ENCODE data around the gene BCDIN3D.

BCDIN3D gene

DNA sequence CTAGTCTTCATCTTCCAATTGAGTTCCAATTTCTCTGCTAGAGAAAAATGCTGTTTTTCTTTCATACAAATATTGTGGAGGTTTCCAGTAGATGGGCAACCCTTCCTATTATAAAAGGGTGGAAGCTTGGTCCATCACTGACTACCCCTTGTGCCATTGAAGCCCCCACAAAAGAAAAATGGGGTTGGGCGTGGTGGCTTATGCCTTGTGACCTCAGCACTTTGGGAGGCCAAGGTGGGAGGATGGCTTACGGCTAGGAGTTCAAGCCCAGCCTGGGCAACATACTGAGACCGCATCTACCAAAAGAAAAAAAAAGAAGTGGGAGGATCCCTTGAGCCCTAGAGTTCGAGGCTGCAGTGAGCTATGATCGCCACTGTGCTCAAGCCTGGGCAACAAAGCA is 37.5 kb downstream of the BCDIN3D start:
- TF ChIP-seq, protein P1, sequence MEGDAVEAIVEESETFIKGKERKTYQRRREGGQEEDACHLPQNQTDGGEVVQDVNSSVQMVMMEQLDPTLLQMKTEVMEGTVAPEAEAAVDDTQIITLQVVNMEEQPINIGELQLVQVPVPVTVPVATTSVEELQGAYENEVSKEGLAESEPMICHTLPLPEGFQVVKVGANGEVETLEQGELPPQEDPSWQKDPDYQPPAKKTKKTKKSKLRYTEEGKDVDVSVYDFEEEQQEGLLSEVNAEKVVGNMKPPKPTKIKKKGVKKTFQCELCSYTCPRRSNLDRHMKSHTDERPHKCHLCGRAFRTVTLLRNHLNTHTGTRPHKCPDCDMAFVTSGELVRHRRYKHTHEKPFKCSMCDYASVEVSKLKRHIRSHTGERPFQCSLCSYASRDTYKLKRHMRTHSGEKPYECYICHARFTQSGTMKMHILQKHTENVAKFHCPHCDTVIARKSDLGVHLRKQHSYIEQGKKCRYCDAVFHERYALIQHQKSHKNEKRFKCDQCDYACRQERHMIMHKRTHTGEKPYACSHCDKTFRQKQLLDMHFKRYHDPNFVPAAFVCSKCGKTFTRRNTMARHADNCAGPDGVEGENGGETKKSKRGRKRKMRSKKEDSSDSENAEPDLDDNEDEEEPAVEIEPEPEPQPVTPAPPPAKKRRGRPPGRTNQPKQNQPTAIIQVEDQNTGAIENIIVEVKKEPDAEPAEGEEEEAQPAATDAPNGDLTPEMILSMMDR (conservative IDR thresholded peaks at IDR 0.05): no peak
- no peak overlapping the region for H3K27ac ChIP-seq

GRCh38 chr12:49804821-49805220 is 38.1 kb downstream of the BCDIN3D start:
- TF ChIP-seq, protein P1 (conservative IDR thresholded peaks at IDR 0.05): no peak

GRCh38 chr12:49803693-49804450 is 39.0 kb downstream of the BCDIN3D start:
- TF ChIP-seq, protein P1 (conservative IDR thresholded peaks at IDR 0.05): no peak
- no peak overlapping the region for H3K27ac ChIP-seq

More at GRCh38 chr12:49804821-49805220, 38.1 kb downstream of the BCDIN3D start:
- no peak overlapping the region for H3K27ac ChIP-seq

DNA sequence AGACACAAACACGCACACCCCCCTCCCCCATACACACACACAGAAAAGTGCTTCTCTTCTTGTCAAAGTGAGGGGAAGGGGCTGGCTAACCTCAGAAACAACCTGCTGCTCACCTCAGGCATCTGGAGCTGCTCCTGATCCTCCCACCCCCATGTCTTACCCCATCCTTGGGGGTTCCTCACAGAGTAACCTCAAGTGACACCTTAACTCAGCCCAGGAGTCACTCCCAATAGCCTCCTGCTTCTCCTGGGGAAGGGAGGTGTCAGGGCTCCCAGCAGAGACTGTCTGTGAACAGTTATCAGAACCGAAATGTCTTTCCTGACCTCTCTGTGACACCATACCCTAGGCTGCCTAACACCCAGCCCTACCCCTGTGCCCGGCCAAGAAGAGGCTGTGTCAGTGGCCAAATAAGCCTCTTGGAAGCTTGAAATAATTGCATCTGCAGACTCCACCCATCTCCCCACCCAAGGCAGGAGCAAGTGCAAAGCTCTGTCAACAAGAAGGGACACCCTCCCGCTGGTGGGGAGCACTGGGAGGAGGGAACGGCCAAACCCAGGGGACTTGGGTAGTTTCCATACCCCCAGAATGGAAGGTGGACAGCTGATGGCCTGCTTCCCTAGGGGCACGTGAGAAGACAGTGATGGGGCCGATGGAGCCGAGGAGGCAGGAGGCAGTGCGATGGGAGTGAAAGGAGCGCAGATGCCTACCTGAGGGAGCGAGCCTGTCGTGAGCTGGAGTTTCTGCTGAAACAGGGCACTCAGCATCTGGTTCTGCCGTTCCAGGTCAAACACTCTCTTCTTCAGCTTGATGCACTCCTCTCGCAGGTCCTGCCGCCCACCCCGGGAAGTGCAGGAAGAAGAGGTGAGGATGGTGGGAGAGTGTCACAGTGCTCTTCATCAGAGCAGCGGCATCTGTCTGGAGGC is 41.5 kb downstream of the BCDIN3D start:
- TF ChIP-seq, protein P1 (conservative IDR thresholded peaks at IDR 0.05): no peak
- H3K27ac ChIP-seq: no peak overlapping the region

GRCh38 chr12:49800421-49801140 is 42.3 kb downstream of the BCDIN3D start:
- TF ChIP-seq, protein P1 (conservative IDR thresholded peaks at IDR 0.05): no peak
- no peak overlapping the region for H3K27ac ChIP-seq

- no peak overlapping the region for H3K27ac ChIP-seq
These were observed 44.0 kb downstream of the BCDIN3D start for GRCh38 chr12:49798934-49799333.

More at GRCh38 chr12:49798934-49799333, 44.0 kb downstream of the BCDIN3D start:
- TF ChIP-seq, protein P1 (conservative IDR thresholded peaks at IDR 0.05): no peak

Data from VCaP (cell line).